GM19468 (cell line): Measurements from ENCODE around the gene DHCR24.

Experiments used
- ATAC-seq: cut with Tn5 transposase; IDR thresholded peaks from one replicate; pipeline ENCODE4 v1.9.1; 2021; ENCODE audit warnings: mild to moderate bottlenecking, moderate library complexity, moderate number of reproducible peaks; ENCODE audit not compliant: unreplicated experiment; ENCODE audit errors: extremely low read depth

DHCR24 gene

DNA sequence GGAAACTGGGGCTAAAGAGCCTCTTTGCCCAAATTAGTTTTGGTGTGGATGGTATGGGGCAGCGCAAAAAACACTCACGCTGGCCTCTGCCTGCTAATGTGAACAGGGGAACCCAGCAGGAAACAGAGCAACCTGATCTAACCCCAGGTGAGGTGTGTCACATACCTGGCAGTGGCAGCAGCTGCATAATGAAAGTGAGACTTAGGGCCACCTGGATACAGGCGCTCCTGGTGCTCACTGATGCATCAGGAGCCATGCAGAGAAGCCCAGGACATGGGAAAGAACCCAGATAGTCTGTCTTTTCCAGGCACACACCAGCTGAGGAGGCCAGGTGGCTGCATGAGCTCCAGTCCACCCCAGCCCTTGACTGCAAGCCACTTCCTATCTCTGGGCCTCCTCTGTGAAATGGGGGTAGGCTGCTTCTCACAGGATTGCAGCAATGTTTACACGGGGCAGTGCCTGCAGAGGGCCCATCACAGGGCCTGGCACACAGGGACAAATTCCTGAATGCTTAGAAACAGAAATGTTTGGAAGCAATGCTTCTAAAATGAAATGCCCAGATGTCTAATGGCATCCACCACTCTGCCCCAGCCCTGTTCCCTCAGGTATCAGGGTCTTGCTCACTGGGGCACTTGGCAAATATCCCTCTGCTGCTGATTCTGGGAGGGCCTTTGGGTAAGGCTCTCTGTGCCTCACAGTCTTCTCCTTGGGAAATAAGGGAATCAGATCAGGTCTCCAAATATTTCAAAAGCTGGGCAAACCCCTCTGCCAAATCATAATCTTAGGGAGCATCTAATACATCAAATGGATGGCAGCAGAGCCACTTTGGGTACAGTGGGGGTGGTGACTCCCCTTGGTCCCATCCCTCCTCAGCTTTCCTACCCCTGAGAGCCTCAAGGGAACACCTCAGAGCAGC, 19.9 kb downstream of the DHCR24 start:
- no peak for ATAC-seq

DNA sequence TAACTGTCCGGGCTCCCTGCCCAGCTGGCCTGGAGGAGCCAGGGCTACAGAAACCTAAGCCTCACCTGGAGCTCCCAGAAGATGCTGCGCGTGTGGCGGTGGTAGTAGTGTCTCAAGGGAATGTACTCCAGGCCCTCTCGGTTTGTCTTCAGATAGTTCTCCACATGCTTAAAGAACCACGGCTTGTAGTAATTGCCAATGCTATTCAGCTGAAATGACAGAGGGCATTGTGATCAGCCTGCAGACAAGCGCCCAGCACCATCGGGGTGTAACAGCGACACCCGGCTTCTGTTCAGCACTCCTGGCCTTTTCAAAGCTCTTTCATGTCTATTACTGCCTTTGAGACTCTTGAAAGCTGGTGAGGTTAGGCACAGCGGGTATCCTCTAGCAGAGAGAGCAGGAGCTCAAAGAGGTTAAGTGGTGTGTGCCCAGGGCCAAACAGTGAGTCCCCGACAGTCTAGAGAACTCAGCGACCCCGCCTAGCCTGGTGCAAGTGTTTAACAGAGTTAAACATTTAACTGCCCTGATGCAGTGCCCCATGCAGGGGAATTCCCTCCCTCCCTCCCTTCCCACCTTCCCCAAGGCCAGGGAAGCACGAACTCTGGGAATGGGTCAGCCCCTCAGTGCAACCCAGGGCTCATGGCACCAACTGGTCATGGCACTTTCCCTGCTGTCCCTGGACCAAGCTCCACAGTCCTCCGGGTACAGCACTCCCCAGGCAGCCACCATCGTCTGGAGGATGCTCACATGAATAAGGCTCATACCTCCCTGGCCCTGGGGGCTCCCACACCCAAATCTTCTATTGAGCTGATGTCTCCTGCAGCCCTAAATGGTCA, 21.5 kb downstream of the DHCR24 start:
- no peak for ATAC-seq

DNA sequence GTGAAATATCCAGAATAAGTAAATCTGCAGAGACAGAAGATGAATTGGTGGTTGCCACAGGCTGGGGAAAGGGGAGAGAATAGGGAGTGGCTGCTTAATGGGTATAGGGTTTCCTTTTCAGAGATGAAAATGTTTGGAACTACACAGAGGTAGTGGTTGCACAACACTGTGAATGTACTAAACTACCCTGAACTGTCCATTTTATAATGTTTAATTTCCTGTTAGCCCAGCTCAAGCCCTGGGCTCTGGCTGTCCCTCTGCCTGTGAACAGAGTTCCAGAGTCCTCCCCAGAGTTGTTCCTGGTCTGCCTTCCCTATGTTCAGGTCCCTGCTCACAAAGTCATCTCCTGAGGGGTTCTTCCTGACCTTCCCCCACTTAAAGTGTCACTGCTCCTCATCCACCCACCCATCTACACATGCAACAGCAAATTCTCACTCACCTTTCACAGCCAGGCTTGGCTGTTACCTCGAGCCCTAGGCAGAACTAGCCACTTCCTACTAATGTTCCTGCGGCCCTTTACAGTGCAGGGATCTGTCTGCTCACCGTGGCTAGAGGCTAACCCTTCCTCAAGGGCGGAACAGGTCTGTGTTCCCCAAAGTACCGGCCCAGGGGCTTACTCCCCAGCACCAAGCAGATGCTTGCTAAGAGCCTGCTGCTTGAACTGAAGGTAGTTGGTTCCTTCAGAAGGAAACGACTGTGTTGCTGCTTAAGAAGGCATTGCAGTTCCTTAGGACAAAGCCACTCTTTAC, 22.4 kb downstream of the DHCR24 start:
- ATAC-seq: no peak

DNA sequence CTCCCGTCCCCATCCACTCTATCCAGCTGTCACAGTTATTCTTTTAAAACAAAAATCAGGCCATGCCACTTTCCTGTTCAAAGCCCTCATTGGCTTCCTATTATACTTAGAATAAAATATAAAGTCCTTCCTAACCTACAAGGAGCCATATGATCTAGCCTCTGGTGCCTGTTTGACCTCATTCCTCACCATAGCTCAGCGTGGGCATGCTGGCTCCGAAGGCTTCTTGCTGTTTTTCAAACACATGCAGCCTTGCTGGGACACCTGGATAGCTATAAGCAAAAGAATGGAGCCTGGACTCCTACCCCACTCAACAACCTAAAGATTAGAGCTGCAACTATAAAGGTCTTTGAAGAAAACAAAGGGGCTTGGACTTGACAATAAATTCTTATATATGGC, 23.7 kb downstream of the DHCR24 start:
- ATAC-seq: no peak

DNA sequence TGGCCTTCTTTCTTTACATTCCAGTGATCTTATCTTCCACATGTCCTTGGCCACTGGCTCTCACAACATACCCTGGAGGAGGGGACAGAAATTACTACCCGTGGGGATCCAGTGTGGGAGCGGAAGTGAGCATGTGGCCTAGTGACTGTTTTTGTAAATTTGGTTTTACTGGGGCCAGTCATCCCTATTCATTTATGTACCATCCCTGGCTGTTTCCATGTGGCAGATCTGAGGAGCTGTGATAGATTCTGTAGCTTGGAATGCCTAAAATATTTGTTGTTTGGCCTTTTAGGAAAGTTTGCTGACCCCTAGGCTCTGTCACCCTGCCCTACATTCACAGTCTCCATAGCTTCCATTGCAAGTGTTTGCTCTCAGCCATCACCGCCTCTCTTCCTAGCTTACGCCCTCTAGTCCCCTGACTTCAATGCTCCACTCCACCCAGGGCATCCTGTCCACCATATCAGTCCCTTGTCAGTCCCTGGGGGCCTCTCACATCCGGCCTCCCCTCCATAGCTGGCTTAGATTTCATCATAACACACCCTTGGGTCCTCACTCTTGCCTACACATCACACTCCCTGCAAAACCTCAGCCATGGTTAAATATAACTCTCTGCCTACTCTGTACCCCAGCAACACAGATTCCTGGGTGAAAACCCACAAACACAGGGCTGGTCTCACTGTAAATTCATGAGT, 25.8 kb downstream of the DHCR24 start:
- ATAC-seq: no peak

DNA sequence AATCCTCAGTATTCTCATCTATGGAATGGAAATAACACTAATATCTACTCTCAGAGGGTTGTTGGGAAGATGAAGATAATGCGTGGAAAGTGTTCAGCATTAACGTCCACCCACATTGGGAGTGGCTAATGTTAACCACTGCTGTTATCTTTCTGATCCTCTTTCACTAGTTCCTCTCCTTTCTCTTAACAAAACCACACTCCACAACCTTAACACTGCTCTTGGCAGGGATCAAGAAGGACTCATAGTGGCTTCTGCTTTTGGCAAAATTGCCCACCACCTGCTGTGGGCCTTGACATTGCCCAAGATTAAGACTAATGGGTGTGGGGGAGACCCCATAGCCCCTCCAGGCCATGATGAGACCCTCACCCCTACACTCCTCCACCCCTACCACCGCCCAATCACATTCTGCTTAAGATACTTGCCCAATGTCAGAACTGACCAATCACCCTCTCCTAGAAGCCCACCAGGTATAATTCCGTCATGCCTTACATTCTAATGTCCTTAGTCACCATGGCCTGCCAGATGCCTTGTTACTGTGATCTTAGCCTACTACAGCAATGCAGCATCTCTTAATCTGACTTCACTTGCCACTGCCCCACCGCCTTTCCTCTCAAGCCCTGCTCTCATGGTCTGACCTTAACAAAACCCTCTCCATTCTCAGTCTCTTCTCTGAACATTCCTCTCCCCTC, 27.1 kb downstream of the DHCR24 start:
- ATAC-seq: no peak

DNA sequence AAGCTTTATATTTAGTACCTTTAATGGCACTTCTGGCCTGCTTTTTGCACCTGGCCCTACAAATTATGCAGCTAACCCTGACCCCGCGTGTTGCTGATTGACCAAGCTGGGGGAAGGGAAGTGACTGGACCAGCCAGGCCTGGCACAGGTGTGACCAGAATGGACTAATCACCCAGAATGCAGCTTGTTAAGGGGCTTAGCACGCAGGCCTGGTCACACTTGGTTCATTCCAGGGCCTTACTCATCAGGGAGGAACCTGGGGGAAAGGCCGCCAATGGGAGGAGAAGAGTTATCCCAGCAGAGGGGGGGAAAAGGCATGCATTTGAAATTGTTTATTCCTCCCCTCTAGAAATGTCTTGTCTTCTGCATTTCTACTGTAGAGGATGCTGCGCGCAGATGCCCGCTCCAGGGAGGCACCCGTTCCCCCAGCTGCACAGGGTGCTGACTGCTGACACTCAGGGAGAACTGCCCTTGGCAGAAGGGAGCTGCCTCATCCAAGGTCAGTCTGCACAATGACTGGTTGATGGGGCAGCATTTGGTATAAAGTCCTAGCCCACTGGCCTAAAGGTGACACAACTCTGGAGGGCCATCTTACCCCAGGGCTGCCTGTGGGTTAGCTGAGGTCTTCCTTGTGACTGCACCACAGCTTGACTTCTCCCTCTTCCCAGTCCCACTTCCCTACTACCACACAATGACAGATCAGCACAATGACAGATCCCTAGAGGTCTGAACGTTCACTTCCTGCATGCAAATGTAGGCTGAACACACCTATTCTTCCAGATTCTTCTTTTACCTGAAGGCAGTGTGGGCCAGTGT, 29.0 kb downstream of the DHCR24 start:
- no peak for ATAC-seq

DNA sequence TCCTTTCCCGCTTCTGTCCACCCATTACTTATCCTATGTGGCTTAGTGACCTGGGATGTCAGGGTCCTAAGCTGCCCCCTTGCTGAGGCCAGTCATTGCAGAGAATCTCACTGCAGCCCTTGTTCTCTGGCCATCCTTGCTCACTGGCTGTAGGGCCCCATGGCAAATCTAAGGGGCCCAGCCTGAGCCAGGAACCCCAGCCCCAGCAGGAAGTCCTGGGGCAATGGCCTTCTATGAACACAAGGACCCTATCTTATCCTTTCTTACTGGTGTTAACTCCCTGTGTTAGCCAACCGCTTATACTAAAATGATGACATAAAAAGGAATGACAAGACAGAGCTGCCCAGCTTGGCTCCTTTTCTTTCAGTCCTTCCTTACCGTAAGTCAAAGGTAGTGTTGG, 29.9 kb downstream of the DHCR24 start:
- ATAC-seq: no peak

DNA sequence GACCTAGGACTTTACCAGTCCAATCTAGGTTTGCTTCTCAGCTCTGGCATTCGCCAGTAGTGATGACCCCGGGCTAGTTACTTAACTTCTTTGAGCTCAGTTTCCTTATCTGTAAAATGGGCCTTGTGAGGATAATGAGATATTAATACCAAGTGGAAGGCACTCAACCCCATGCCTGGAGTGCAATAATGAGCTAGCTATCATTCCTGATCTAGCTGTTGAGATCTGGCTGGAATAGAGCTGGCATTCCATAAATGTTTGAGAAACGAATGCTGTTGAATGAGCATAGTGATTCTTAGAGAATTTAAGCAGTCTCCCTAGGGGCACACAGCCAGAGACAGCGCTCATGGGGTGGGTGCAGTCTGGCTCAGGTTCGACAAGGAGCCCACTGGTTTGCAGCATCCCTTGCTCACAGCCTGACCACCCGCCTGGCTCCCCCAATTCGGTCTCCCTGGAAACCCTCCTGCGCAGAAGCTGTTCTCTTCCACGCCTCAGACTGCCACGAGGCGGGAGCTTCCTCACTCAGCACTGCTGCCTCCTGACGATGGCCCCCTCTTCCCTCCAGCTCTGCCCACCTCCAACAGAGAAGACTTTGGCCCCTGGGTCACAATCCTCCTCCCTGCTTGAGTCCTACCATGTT, 32.5 kb downstream of the DHCR24 start:
- ATAC-seq: no peak

DNA sequence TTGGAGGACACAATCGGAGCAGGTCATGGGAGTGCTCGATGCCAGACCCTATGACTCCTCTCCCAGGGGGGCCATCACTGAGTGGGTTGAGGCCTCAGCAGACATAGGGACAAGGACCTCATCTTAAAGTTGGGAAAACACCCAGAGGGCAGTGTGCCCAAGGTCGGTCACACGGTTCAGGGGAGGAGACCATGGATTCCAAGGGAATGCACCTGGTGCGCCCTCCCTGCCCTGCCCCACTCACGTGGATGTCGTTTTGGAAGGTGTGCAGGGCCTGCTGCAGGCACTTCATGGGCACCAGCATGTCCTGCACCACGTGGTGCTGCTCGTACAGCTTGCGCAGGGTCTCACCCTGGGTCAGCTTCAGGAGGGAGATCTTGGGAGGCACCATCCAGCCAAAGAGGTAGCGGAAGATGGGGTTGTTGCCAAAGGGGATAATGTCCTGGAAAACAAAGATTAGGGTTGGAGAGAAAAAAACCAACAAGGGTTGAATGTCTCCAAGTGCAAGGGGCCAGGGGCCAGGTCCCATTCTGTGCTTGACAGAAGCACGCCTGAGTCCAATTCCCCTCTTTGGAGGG, 33.1 kb downstream of the DHCR24 start:
- no peak for ATAC-seq

DNA sequence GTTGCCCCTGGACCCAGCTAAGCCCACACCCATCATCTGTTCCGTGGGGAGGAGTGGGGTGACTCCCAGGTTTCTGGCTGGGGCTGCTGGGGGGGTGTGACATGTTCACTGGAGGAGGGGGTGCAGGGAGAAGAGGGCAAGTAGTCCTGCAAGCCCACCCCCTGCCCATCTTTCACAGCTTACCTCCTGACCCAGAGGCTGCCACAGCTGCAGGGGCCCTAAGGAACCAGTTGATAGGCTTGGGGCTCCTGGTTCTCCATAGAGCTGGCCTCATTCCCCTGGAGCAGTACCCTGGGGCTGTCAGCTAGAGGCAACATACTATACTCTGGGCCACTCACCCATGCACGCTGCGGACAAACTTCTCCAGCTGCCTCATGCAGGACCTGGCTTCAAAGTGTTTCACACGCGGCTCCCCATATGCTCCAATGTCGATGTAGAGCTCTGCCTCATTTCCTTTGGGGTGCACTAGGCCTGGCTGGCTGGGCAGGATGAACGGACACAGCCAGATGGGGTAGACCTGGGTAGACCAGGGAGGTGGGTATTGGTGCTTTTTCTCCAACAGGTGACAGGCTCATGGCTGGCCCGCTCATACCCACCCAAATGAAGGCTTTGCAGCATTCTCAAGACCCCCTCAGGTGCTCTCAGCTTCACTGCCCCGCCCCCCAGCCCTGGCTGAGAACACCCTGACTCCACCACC, 33.8 kb downstream of the DHCR24 start:
- ATAC-seq: no peak

DNA sequence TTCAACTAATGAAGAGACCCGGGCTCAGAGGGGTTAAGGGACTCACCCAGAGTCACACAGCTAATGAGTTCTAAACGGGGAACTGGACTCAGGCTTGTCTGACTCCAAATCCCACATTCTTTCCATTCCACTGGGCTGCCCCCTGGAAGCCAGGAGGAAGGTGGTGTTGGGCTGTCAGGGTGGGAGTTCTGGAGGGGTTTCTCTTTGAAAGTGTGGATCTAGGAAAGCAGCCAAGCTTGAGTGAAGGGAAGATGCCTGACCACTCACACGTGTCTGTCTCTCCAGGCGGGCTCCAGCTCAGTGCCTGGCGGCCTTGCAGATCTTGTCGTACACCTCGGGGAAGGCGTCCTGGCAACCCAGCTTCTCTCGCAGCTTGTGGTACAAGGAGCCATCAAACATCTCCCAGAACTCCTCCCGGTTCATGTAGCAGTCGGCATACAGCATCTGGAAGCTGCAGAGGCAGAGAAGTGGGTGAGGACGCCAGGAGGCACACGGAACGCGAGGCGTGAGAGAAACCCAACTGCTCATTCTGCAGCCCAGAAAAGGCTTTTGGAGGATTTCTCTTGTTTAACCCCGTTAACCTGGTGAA, 35.0 kb downstream of the DHCR24 start:
- no peak for ATAC-seq

DNA sequence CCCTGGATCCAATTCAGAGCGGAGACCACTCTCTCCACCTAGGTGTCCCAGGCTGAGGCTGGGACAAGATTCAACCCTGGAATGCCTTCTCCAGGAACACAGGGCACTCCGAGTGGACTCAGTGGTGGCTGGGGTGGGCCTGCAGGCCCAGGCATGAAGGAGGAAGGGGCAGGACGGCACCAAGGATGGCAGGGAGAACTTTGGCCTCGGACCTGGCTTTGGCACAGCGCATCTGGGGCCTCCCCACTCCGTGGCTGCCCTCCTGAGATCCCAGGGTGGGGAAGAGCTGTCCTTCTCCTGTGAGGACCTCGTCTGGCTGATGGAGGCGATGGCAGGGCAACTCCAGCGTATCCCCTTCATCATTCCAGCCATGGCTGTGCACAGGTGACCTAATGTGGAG, 35.6 kb downstream of the DHCR24 start:
- no peak for ATAC-seq

DNA sequence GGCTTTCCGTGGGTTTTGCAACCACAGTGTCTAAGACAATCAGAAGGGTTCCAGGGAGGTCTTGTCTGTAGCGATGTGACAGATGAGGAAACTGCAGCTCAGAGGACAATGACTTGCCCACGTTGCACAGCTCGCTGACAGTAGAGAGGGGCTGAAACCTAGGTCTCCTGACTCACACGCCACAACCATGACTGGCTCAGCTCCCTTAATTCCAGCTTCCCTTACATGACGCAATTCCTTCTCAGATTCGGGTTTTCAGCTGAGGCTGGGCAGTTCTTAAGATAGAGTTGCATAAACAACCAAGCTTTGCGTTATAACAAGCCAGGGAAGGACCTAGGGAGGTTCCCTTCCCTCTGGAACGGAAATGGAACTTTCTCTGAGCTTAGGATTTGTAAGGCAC, 36.3 kb downstream of the DHCR24 start:
- no peak for ATAC-seq

DNA sequence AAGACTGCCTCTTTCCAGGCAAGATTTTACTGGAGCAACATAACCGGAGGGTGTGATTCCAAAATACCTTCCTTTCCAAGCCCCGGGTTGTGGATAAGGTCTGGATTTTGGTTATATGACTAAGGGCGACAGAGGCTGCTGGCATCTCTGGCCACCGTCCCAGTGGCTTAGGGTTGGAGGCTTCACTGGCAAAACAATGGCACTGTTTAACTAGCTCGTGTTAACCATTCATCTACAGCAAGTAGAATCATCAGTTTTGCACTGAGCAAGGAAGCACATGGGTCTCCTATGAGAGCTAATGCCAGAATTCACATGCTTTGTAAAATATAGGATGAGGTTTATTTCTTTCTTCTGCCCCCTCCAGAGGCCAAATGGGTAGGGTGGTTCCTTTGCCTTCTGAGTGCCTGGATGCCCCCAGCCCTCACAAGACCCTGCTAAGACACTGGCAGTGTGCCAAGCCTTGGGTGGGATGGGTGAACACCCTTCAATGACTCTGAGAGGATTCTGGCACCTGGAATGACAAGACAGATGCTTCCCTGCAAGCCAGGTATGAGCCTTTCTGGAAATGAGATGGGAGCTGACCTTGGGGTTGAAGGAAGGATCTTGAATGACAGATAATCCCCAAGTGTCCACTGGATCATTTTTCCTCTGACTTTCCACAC, 36.8 kb downstream of the DHCR24 start:
- no peak for ATAC-seq
